Right forelimb (tissue), 1 donor: Measurements from ENCODE around the gene KCNIP2.

ENCODE experiments used
- DNase-seq: peaks from one replicate; pipeline ENCODE4 v3.0.0-alpha.2; 2018

The KCNIP2 gene

GRCh38 chr10:101843032-101844021, at the start of gene KCNIP2:
KCNIP2 (minus strand) TSS chr10:101843800; CDS start chr10:101843568, 232 bp downstream.
- DNase-seq, result peak; percentile 42

- DNase-seq, result no peak
These were observed 49.3 kb upstream of the KCNIP2 start for GRCh38 chr10:101892782-101893391.

- peak; percentile 81 for DNase-seq
These were observed 45.9 kb upstream of the KCNIP2 start for GRCh38 chr10:101889256-101890210.

GRCh38 chr10:101888251-101888949, 44.8 kb upstream of the KCNIP2 start:
- no peak for DNase-seq

- DNase-seq, result no peak
These were observed 44.2 kb upstream of the KCNIP2 start for GRCh38 chr10:101887775-101888174.

- DNase-seq, result no peak
These were observed 43.1 kb upstream of the KCNIP2 start for GRCh38 chr10:101886521-101887312.

- DNase-seq, result no peak
These were observed 37.6 kb upstream of the KCNIP2 start for GRCh38 chr10:101881036-101881774.

- no peak for DNase-seq
These were observed 36.6 kb upstream of the KCNIP2 start for GRCh38 chr10:101880232-101880573.

- no peak for DNase-seq
These were observed 36.0 kb upstream of the KCNIP2 start for GRCh38 chr10:101879456-101880231.

- DNase-seq, result no peak
These were observed 35.3 kb upstream of the KCNIP2 start for GRCh38 chr10:101878869-101879268.

GRCh38 chr10:101875068-101875688, 31.6 kb upstream of the KCNIP2 start:
- DNase-seq, result no peak

GRCh38 chr10:101874252-101874651, 30.7 kb upstream of the KCNIP2 start:
- no peak for DNase-seq

- no peak for DNase-seq
These were observed 24.3 kb upstream of the KCNIP2 start for GRCh38 chr10:101867931-101868330.

GRCh38 chr10:101859530-101859929, 15.9 kb upstream of the KCNIP2 start:
- DNase-seq, result no peak

GRCh38 chr10:101858723-101859500, 15.3 kb upstream of the KCNIP2 start:
- no peak for DNase-seq

GRCh38 chr10:101857802-101858476, 14.3 kb upstream of the KCNIP2 start:
- no peak for DNase-seq

GRCh38 chr10:101856626-101857025, 13.0 kb upstream of the KCNIP2 start:
- DNase-seq, result no peak
